Inferior parietal cortex (tissue), 1 donor: ENCODE data around the gene GFAP.

Source experiments
- DNase-seq: peaks from one replicate; pipeline ENCODE4 v3.0.0-alpha.2; 2016; ENCODE audit errors: extremely low spot score

GFAP gene

GRCh38 chr17:44864831-44865230, 50.5 kb downstream of the GFAP start:
- DNase-seq = no peak

GRCh38 chr17:44863061-44863918, 52.0 kb downstream of the GFAP start:
- no peak for DNase-seq

GRCh38 chr17:44862278-44862914, 52.9 kb downstream of the GFAP start:
- DNase-seq = no peak

GRCh38 chr17:44859701-44860100, 55.6 kb downstream of the GFAP start:
- DNase-seq = no peak

- DNase-seq = no peak
Measured at GRCh38 chr17:44854192-44854591, 61.1 kb downstream of the GFAP start.
